NCI-H2029 treated with DMSO at 0.1 percent for 48 hours (cell line): Measurements from ENCODE around the gene LAPTM5.
A peak's percentile ranks its signal among the peaks of the same experiment; 100 is the strongest.
"Not testable (repeated sequence)": the region's sequence is repeated elsewhere in the genome, so short reads cannot be mapped to it uniquely, and the experiment has no call there.

Experiments used
- DNase-seq: peaks from one replicate; lab custom pipeline; 2025; lab: John Stamatoyannopoulos, UW

Gene LAPTM5

GRCh38 chr1:30694280-30695175 lies 63.0 kb downstream of the LAPTM5 start:
- DNase-seq: no peak

DNA sequence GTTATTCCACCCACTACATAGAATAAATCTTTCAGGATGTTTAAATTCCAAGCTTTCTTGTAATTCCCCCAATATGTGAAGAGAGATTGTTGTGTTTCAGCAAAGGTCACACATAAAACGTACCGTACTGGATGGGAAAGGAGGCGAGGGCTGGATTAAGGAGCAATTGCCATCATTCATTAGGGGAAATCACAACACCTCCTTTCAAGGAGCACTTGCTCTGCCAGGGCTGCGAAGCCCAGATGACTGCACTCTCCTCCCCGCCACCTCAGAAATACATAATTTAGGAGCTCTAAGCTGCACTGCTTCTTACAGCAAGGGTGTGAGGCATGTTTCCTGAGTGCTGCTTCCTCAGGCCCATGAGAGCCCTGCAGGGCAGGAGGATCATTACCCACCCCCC lies 63.8 kb downstream of the LAPTM5 start:
- DNase-seq: no peak

GRCh38 chr1:30693366-30693765 lies 64.2 kb downstream of the LAPTM5 start:
- no peak for DNase-seq

DNA sequence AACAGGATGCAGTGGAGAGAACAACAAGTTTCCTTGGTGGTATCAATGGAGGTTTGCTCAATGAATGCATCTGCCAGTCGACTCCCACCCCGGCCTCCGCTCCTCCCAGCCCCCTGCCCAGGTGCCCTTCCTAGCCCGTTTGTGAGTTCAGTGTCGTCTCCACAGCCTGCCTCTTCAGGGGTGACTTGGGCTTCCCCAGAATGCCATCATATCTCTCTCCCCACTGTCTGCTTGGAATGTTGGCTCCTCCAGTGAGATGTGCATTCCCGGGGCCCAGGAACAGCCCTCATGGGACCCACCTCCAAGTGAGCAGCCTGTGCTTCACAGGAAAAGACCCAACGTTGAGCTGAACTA lies 64.6 kb downstream of the LAPTM5 start:
- no peak for DNase-seq

DNA sequence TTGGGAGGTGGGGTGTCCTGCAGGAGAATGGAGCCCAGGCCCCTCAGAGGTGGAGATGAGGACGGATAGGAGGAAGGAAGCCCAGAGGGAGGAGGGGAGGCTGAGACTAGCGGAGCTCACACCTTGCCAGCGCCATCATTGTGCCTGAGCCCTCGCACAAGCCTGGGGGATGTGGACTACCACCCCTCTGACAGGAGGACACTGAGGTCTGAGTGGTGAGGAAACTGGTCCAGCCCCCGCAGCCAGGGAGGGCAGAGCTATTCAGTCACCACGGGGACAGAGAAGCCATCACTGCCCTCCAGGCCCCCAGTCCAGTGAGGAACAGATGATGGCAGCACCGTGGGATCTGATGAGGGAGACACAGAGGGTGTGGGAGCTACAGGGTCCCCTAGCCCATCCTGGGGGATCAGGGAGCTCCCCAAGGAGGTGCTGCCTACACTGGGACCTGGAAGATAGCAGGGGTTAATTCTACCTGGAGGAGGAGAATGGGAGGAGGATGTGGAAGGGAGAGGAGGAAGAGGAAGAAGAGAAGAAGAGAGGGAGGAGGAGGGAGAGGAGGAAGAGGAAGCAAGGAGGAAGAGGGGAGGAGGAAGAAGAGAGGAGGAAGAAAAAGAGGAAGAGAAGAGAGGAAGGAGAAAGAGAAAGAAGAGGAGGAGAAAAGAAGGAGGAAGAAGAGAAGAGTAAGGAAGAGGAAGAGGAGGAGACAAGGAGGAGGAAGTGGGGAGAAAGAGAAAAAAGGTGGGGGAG lies 65.2 kb downstream of the LAPTM5 start:
- DNase-seq: no peak

- no peak for DNase-seq
Observed at GRCh38 chr1:30691480-30691879, 66.1 kb downstream of the LAPTM5 start.

DNA sequence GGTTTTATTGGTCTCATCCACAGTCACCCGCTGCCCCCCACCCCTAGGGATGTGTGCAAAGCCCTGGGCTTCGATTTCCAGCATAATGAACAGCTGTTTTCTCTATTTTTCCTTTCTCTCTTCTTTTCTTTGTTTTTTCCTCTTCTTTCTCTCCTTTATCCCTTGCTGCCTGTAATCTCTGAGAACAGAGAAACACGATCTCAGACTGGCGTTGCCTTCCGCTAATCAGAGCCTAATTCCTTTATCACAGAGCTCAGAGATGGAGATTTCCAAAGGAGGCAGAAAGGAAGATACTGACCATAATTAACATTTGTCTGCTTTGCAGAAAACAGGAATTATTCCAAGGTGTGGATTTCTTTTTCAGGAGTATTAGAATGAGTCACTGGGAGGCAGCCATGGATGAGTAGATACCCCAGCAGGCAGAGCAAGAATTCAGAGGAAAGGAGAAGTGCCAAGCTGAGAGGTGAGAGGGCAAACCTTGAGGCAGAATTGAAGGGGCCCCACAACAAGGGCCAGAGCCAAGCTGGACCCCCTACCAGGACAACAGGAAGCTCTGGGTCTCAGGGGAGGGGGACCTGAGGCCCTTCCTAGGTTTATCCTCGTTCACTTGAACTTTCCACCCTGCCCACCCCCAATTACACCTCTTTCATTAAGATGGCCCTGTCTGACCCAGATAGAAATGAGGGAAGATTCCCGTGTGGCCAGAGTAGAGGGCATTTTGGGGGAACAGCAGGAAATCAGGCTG lies 67.5 kb downstream of the LAPTM5 start:
- DNase-seq: no peak

DNA sequence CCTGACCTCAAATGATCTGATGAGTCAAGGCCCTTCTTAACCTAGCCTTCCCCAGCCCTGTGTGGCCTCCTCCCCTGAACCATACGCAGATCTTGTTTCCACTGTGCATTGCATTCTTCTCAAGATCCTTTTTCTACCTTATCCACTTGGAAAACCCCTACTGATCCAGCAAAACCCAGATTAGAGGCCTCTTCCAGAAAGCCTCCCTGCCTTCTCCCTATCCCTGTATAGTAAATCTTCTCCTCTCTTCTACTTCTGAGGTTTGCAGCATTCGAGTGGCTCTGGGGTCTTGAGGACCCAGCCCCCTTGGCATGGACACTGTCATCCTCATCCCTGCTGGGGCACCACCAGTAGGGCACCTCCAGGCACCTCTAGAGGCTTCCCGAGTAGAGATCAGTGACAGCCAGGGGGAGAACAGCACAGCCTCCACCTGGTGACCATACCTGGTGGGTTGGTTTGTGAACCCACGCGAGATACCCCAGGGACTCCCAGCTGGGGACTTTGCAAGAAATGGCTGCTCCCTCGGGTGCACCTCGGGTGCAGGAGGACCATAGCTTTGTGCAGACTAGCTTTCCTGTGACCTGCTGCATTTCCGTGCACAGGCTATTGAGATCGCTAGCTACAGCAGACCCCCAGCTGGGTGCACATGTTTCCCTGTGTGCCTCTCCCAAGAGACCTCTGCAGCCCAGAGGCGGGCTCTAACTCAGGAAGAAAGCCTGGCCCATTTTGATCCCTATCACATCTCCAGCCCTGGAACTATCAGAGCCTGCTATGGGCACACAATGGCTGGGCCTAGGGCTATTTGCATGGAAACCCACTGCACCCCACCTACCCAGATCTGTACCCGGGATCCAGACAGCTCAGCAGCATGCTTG lies 68.4 kb downstream of the LAPTM5 start:
- DNase-seq: no peak

DNA sequence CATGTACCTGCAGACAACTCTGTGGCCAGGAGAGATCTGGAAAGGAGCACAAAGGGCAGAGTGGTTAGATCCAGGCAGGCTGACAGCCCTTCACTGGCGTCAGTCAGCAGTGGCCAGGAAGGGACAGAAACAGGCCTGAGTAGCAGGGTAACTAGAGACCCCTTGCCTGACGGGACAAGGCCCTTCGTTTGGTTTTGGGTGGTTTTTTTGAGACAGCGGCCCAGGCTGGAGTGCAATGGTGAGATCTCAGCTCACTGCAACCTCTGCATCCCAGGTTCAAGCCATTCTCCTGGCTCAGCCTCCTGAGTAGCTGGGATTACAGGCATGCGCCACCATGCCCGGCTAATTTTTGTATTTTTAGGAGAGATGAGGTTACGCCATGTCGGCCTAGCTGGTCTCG lies 69.1 kb downstream of the LAPTM5 start:
- not testable (repeated sequence) for DNase-seq

DNA sequence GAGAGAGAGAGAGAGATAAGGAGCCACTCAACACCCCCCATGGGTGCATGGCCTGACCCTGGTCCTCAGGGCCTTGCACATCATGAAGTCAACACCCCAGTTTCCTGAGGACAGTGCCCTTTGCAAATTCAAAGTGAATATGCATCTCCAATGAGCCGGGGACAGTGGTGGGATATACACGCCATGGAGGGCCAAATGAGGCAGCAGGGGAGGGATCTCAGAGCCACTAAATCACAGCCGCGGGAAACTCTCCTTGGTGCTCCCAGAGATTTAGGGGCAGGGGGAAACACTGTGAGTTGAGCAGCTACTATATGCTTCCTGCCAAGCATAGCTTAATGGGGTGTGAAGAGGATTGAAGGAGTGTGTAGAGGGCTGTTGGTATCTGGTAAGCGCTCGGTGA lies 69.7 kb downstream of the LAPTM5 start:
- DNase-seq: no peak

GRCh38 chr1:30686236-30686935 lies 71.2 kb downstream of the LAPTM5 start:
- DNase-seq: no peak

- DNase-seq: no peak
Observed at GRCh38 chr1:30685796-30686165, 71.8 kb downstream of the LAPTM5 start.

- peak; percentile 58 for DNase-seq
Observed at GRCh38 chr1:30684881-30685795, 72.4 kb downstream of the LAPTM5 start.

DNA sequence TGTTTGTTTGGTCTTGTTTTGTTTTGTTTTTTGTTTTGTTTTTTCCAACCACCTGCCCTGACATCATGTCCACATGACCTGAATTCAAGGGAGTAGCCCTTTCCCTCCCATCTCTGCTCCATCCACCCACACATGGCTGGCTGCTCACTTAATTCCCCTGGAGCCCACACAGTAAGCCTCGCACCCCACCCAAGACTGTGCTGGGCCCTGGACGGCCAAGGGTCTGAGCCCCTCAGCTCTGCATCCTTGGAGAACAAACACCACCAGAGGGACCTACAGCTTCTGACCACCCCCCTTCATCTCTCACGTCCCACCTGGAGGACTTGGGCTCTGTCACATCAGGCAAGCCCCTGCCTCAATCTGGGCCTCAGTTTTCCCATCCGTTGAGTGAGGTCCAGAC lies 73.3 kb downstream of the LAPTM5 start:
- DNase-seq: no peak

- DNase-seq: no peak
Observed at GRCh38 chr1:30683699-30684098, 73.9 kb downstream of the LAPTM5 start.
